Activated CD8-positive, alpha-beta memory T cell treated with anti-CD3 and anti-CD28 coated beads for 1 hour (primary cell): Measurements from ENCODE around the gene PIGN.
"Not testable (repeated sequence)": the region's sequence is repeated elsewhere in the genome, so short reads cannot be mapped to it uniquely, and the experiment has no call there.

ENCODE experiments used
- DNase-seq, 2 donors: peaks; one replicate each; pipeline ENCODE4 v3.0.0-alpha.2; 2020; ENCODE audit warnings: low read depth in 1 of 2; ENCODE audit errors: extremely low read depth in 1 of 2

PIGN gene

GRCh38 chr18:62066102-62066818 lies 120.6 kb downstream of the PIGN start:
- DNase-seq, result no peak

DNA sequence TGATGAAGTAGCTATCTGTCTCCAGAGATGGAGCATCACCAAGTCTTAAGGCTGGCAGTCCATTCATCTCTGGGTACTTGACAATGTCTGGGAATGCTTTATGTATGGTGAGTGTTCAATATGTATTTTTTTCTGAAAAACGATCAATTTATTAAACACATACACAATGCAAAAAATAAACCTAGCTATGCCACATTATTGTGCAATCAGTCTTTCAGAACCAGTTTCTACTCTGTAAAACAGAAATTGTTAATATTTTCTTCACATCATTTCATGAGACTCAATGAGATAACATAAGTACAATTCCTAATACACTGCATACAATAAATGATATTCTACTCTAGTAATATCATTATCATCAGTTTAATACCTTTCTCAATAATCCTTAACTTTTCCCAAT lies 122.5 kb downstream of the PIGN start:
- no peak for DNase-seq

GRCh38 chr18:62061821-62062478 lies 124.9 kb downstream of the PIGN start:
- DNase-seq, result no peak

- no peak for DNase-seq
Measured at GRCh38 chr18:62060820-62061219, 126.0 kb downstream of the PIGN start.

DNA sequence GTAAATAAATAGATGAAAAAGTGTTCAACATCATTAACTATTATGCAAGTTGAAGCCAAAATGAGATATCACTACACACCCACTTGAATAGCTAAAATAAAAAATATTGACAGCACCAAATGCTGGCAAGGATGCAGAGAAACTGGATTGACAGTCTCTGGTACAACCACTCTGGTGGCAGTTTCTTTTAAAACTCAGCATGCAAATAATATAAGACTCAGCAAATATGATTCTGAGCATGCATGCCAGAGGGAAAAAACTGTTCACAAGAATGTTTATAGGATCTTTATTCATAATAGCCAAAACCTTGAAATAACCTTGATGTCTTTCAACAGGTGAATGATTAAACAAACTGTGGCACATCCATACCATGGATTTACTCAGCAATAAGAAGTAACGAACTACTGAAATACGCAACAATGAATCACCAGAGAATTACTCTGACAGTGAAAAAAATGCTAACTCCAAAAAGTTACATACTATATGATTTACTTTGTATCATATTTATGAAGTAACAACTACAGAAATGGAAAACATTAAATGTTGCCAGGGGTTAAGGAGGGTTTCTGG lies 131.8 kb downstream of the PIGN start:
- DNase-seq, result no peak

DNA sequence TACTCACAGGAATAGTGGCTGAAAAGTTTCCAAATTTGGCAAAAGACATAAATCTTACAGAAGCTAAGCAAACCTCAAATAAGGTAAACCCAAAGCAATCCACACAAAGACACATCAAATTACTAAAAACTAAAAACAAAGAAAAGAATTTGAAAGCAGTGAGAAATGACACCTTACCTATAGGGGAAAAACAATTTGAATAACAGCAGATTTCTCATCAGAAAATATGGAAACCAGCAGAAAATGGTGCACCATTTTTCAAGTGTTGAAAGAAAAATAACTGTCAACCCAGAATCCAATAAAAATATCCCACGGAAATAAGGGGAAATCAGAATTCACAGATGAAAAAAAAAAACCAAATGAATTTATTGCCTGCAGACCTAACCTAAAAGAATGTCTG lies 138.6 kb downstream of the PIGN start:
- no peak for DNase-seq

- no peak for DNase-seq
Measured at GRCh38 chr18:62045316-62045715, 141.5 kb downstream of the PIGN start.

DNA sequence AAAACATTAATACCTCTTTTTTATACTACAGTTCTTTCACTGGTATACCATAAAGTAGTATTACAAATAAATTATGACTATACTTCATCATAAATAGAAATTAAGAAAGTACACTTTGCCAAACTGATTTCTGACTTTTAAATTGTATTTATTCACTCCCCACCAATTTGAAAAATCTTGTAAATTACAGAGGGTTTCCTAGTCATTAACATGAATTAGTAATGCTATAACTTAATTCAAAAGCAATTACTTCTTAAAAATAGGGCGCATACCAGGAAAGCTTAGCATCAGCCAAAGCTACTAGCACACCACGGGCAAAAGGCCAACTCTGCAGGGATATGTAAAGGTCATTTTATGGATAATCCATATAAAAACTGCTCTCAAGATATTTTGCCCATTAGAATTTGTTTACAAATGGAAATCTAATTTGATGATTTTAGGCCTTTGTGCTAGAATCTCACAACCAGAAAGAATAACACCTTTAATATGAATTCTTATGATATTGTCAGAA lies 142.3 kb downstream of the PIGN start:
- DNase-seq, result no peak

DNA sequence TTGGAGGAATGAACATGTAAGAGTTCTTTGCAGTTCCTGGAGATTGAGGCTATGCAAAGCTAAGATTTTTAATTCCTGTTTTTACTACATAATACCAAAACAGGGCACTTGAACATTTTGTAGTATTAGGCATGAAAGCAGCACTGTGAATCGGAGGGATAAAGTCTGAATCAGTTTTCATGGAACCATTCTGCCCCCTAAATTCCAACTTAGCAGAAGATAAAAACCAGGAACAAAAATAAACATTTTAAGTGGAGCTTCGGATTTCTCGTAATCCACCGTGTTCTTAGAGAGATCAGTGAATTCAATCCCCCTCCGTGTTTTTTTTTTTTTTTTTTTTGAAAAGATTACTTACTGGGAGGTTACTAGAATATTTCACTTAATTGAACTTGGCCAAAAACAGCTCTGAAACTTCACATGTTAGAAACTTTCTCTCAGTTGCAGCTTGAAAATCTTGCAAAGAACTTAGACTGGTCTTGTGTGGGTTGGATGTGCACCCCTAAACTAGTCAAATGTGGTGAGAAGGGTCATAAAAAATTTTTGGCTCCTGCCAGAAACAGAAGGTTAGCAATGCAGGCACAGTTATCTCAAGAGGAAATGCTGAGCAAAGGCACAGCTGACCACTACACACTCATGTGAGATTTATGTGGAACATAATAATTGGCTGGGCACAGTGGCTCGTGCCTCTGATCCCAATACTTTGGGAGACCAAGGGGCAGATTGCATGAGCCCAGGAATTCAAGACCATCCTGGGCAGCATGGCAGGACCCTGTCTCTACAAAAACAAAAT lies 148.7 kb downstream of the PIGN start:
- no peak for DNase-seq

DNA sequence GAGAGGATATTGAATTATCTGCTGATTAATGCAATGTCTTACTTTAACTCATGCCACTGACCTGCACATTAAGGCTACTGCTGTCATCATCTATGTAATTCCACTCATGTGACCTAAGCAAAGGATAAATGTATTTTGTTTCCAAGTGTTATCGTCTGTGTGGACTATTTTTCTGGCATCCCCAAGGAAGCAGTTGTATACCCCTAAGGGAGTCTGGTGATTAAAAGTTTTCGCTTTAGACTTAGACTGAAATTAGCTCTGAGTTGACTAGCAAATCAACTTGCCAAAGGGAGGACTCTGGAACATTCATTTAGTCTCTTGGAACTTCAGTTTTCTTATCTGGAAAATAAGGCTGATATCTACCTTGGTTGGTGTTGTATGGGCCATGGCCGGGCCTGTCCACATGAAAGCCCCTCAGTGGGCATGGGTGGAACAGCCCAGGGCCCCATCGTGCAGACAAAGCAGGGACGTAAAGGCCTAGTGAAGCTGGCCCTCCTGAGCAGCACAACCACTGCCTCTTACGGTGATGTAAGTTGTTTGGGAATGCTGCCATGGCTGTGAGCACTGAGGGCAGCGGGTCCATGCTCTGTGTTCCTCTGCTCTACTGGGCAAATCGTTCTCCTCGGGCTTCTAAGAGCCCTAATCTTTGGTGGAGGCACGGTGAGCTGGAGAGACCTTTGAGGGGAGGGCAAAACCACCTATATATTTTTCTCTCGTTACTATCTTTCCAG lies 149.7 kb downstream of the PIGN start:
- DNase-seq, result no peak

- not testable (repeated sequence) for DNase-seq
Measured at GRCh38 chr18:62034286-62034685, 152.6 kb downstream of the PIGN start.

DNA sequence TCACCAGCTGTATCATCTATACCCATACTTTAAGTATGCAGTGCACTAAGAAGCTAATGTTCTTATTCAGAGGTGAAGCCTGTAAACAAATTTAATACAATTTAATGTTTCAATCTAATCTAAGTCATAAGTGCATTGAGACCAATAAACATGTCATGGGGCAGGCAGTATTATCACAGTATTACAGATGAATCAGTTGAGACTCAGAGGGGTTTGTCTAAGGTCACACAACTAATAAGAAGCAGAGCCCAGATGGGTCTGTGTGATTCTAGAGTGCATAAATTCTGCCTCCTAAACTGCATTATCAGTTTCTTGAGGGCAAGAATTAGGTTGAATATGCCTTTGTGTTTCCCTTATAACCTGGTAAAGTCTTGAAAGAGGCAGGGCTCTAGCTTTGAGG lies 153.1 kb downstream of the PIGN start:
- no peak for DNase-seq

DNA sequence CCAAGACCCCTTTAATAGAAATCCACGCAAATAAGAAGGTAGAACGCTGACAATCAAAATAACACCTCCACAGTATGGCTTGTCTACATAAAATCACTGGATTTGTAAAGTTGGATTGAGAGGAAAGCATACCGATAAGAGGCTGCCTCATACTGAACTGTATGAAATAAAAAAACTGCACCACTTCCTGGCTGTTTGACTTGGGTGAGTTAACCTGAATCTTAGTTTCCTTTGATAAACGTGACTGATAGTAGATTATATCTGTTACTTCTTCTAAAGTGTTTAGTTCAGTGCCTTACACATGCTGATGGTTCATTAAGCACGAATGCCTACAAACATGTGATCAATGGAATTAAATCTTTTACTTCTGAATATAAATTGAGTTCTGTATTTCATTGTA lies 153.6 kb downstream of the PIGN start:
- DNase-seq, result no peak

DNA sequence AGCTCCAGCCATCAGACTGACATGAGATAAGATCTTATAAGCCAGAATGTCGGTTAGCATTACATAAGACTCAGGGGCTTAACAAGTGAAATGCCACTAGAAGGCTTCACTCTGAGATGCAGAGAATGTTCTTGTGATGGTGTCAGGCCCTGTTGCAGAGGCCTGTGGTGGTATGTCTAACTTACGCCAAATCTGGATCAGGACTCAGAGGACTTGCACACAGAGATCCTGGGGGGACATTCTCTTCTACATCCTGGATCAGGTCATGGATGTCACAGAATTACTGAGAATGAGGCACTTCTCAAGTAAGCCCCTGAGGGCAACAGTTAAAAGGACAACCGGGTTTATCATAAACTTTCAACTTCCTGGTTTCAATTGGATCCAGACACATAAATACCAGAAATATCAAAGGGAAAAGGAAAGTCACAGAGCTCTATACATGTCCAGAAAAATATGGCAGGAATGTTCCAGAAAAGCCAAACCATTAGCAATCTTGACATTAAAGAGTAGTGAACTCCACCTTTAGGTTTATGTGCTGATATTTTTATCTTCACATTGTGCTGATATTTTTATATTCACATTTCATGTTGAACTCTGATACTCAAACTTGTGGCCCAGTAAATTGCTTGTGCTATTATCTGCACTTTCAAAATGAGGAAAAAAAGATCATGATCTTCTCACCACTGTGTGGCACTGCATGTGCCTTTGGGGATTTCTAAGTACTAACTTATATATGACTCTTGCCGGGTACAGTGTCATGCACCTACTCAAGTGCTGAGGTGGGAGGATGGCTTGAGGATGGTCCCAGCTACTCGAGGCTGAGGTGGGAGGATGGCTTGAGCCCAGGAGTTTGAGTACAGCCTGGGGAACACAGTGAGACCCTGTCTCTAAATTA lies 156.5 kb downstream of the PIGN start:
- DNase-seq, result no peak

- DNase-seq, result no peak
Measured at GRCh38 chr18:62028715-62029114, 158.1 kb downstream of the PIGN start.

GRCh38 chr18:62027914-62028520 lies 158.8 kb downstream of the PIGN start:
- no peak for DNase-seq

- no peak for DNase-seq
Measured at GRCh38 chr18:62026586-62026985, 160.3 kb downstream of the PIGN start.

DNA sequence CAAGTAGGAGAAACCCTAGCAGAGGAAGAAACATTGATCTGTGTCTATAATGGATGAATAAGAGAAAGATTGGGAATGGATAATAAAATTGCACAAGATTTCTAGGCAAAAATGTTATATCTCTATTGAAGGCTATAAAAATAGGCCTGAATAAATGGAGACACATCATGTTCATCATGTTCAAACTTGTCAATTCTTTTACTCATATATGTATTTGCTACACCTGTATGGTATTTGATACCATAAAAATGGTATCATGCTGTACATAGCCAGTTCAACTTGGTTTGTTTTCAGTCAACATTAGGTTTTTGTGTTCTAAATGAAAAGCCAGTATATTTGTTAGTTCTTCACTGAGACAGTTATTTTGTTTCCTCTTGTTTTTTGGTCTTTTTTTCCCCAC lies 161.9 kb downstream of the PIGN start:
- no peak for DNase-seq

DNA sequence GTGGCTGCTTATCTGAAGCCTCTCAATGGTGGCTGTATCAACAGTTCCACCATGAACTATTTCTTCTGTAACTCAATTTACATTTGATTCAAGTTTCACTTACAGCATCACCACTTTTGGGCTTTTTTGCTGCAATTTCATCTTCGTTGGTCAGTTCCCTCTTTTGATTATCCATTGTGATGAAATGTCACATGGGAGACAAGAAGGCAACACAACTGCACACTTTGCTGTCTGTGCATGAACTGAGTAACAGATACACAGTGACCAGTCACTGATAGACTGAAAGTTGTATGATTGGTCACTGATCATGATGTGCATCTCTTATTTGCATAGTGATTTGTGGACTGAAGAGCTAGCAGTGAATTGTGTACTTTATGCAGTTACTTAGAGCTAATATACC lies 163.3 kb downstream of the PIGN start:
- DNase-seq, result no peak

GRCh38 chr18:62018759-62019041 lies 168.2 kb downstream of the PIGN start:
- DNase-seq, result no peak
